AG04449 (cell line): ENCODE data around the gene HSP90AA1.

ENCODE experiments used
- CTCF ChIA-PET: fragments of 350-600 bp; formaldehyde crosslinking; extraction: SDS; loops from one replicate; lab custom pipeline; 2021; ENCODE audit warnings: antibody characterized with exemption; lab: Yijun Ruan, JAX
- POLR2A ChIA-PET: fragments of 400-600, 350-600 bp; formaldehyde crosslinking; extraction: SDS; loops from one replicate; lab custom pipeline; 2020; ENCODE audit warnings: antibody characterized with exemption, inconsistent platforms; lab: Yijun Ruan, JAX
- DNase-seq: peaks from one replicate; pipeline ENCODE4 v3.0.0-alpha.2; 2010; ENCODE audit warnings: low read depth, low spot score
- H3K4me3 ChIP-seq: 2 replicates; pipeline ENCODE4 v1.5.1; 2011; ENCODE audit warnings: low read depth, mild to moderate bottlenecking, control low read depth, low read length
- CTCF ChIP-seq: IDR thresholded peaks from one replicate; pipeline ENCODE4 v1.5.1; 2011; ENCODE audit warnings: mild to moderate bottlenecking, moderate library complexity, low read length, control low read depth, inconsistent platforms; ENCODE audit not compliant: insufficient read depth; ENCODE audit errors: missing control alignments

Gene HSP90AA1

GRCh38 chr14:102049258-102050025, 37.4 kb downstream of the HSP90AA1 start:
- DNase-seq, result no peak
- no peak overlapping the region for H3K4me3 ChIP-seq
- ChIA-PET CTCF (interaction anchor here (0.8 to 2.1 kb wide), 4 partner anchors 11 to 265 kb away, joined by 3 to 10 read pairs (median 3); no protein-coding TSS in a partner anchor), POLR2A (interaction anchor here (0.5 kb wide), 1 partner anchor 799 kb away, joined by 3 read pairs; no protein-coding TSS in a partner anchor)
- TF ChIP-seq CTCF, result no peak

GRCh38 chr14:102047808-102048540, 38.9 kb downstream of the HSP90AA1 start:
- DNase-seq, result no peak
- POLR2A ChIA-PET, result no interaction called here
- H3K4me3 ChIP-seq, result no peak overlapping the region
- CTCF ChIA-PET, result no interaction called here
- no peak for TF ChIP-seq CTCF

- no peak for DNase-seq
- CTCF ChIA-PET, result interaction anchor here (0.9 to 2.0 kb wide), 4 partner anchors 10 to 85 kb away, joined by 3 to 7 read pairs (median 4); no protein-coding TSS in a partner anchor
These were observed 40.2 kb downstream of the HSP90AA1 start for GRCh38 chr14:102046337-102047278.

GRCh38 chr14:102044566-102044965, 42.3 kb downstream of the HSP90AA1 start:
- ChIA-PET CTCF (interaction anchor here (1.6 to 2.3 kb wide), 2 partner anchors 43 to 83 kb away, joined by 4 to 7 read pairs; no protein-coding TSS in a partner anchor), POLR2A (no interaction called here)
- no peak overlapping the region for H3K4me3 ChIP-seq
- TF ChIP-seq CTCF, result no peak
- no peak for DNase-seq

More at GRCh38 chr14:102046337-102047278, 40.2 kb downstream of the HSP90AA1 start:
- H3K4me3 ChIP-seq, result no peak overlapping the region
- no peak for TF ChIP-seq CTCF
- POLR2A ChIA-PET, result interaction anchor here (0.5 kb wide), 1 partner anchor 9 kb away, joined by 3 read pairs; no protein-coding TSS in a partner anchor

GRCh38 chr14:102043251-102044025, 43.4 kb downstream of the HSP90AA1 start:
- TF ChIP-seq CTCF, result no peak
- no peak overlapping the region for H3K4me3 ChIP-seq
- no peak for DNase-seq
- CTCF ChIA-PET, result interaction anchor here (0.9 to 2.3 kb wide), 5 partner anchors 21 to 270 kb away, joined by 3 to 7 read pairs (median 3); no protein-coding TSS in a partner anchor
- POLR2A ChIA-PET, result no interaction called here
